ENCODE results near the gene C12orf50. TPM values are rescaled to one million over a fixed set of nuclear protein-coding genes. Genes with fewer than 3 reads are reported as not detected.
"Not testable (repeated sequence)": the region's sequence is repeated elsewhere in the genome, so short reads cannot be mapped to it uniquely, and the experiment has no call there.

Gene C12orf50
- total RNA-seq, 8 experiments from 2014 or later: 0.11 to 0.49 (median 0.22) TPM; not detected in 1

GRCh38 chr12:87967871-87968270 lies 61.3 kb downstream of the C12orf50 start:
- Histone ChIP-seq H3K4me3 (no peak overlapping the region), H3K4me1 (replicated peaks in 1 of 2) (peaks cover 6 to 13% of the 10 kb centered on the region in 2 donors), H3K27ac (peak overlapping the region in 1 of 2 donors; percentile 48)
- in situ Hi-C loops (cut with MboI; ENCODE audit: low pct_unique_long_range_greater_than_20kb in 2 of 9, low sequenced_read_pairs in 9 of 9, unreplicated experiment in 9 of 9): no loop called here
- peak in 6 of 8 experiments; percentile 46 to 87 (median 82) for ATAC-seq (replicated peaks in 6 of 8)

DNA sequence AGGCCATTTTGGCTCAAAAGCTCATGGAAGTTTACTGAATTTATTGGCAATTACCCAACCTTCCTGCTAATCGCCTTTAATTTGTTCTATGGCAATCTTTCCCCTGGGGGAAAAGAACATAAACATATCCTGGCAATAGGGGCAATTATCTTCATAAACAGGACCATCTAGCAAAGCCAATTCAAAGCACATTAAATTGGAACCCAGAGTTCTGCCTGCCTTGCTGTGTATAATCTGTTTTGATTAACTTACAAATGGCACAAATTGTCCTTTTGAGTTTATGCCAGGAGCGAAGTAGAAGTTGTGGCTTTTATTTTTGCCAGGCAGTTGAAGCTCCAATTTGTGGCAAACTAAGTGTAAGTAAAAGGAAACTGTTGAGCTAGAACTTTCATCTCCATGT lies 68.6 kb downstream of the C12orf50 start:
- no peak overlapping the region for H3K27ac ChIP-seq
- WGBS, 10 experiments: 0 to 95% (median 78%) methylated on average over 1 to 2 of the region's 2 CpGs; no CpG with 5 or more reads in 1 of the 10 experiments
- H3K4me3 ChIP-seq: no peak overlapping the region
- no peaks in the 10 kb centered on the region for H3K4me1 ChIP-seq (replicated peaks in 1 of 2)
- in situ Hi-C loops (cut with MboI; ENCODE audit: low pct_unique_long_range_greater_than_20kb in 2 of 9, low sequenced_read_pairs in 9 of 9, unreplicated experiment in 9 of 9): no loop called here
- no peak for ATAC-seq (replicated peaks in 6 of 8)

DNA sequence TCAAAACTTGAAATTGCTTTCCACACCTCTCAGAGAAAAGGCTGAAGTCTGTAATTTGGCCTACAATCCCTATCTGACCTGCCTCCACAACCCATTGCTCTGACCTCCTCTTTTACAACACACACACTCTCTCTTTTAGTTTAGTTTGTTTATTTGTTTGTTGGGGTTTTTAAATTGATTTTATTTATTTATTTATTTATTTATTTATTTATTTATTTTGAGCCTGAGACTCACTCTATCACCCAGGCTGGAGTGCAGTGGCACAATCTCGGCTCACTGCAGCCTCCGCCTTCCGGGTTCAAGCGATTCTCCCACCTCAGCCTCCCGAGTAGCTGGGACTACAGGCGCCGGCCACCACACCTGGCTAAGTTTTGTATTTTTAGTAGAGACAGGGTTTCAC lies 75.2 kb downstream of the C12orf50 start:
- in situ Hi-C loops (cut with MboI; ENCODE audit: low pct_unique_long_range_greater_than_20kb in 2 of 9, low sequenced_read_pairs in 9 of 9, unreplicated experiment in 9 of 9): loop anchor here in 1 of 9 experiments (10.0 kb wide), 1 partner anchor 89 kb away; no protein-coding TSS in a partner anchor
- not testable (repeated sequence) for ATAC-seq (replicated peaks in 6 of 8); H3K4me1 ChIP-seq (replicated peaks in 1 of 2); H3K4me3 ChIP-seq; H3K27ac ChIP-seq
- WGBS, 10 experiments: 0 to 100% (median 65%) methylated on average over 1 to 5 of the region's 7 CpGs; no CpG with 5 or more reads in 4 of the 10 experiments

GRCh38 chr12:87953256-87953860 lies 75.8 kb downstream of the C12orf50 start:
- Histone ChIP-seq H3K4me1 (replicated peaks in 1 of 2) (no peaks in the 10 kb centered on the region), H3K27ac (no peak overlapping the region), H3K4me3 (no peak overlapping the region)
- ATAC-seq (replicated peaks in 6 of 8): peak; percentile 48 to 75 (median 56)
- whole genome bisulfite sequencing, 10 experiments: 0 to 13% (median 5%) methylated on average over 1 to 3 of the region's 3 CpGs; no CpG with 5 or more reads in 1 of the 10 experiments
- in situ Hi-C loops (cut with MboI; ENCODE audit: low pct_unique_long_range_greater_than_20kb in 2 of 9, low sequenced_read_pairs in 9 of 9, unreplicated experiment in 9 of 9): loop anchor here in 1 of 9 experiments (10.0 kb wide), 1 partner anchor 89 kb away; no protein-coding TSS in a partner anchor

GRCh38 chr12:87952850-87953249 lies 76.4 kb downstream of the C12orf50 start:
- no peak overlapping the region for H3K4me3 ChIP-seq
- ATAC-seq (replicated peaks in 6 of 8): peak in 5 of 8 experiments; percentile 12 to 35 (median 19)
- no peaks in the 10 kb centered on the region for H3K4me1 ChIP-seq (replicated peaks in 1 of 2)
- in situ Hi-C loops (cut with MboI; ENCODE audit: low pct_unique_long_range_greater_than_20kb in 2 of 9, low sequenced_read_pairs in 9 of 9, unreplicated experiment in 9 of 9): loop anchor here in 1 of 9 experiments (10.0 kb wide), 1 partner anchor 88 kb away; no protein-coding TSS in a partner anchor
- 0 to 49% (median 31%) methylated on average over 2 to 5 of the region's 5 CpGs for WGBS, 10 experiments
- H3K27ac ChIP-seq: no peak overlapping the region

- ATAC-seq (replicated peaks in 6 of 8): no peak
- in situ Hi-C loops (cut with MboI; ENCODE audit: low pct_unique_long_range_greater_than_20kb in 2 of 9, low sequenced_read_pairs in 9 of 9, unreplicated experiment in 9 of 9): loop anchor here in 1 of 9 experiments (10.0 kb wide), 1 partner anchor 87 kb away; no protein-coding TSS in a partner anchor
- Histone ChIP-seq H3K4me3 (no peak overlapping the region), H3K27ac (no peak overlapping the region), H3K4me1 (replicated peaks in 1 of 2) (no peaks in the 10 kb centered on the region)
- 20 to 100% (median 73%) methylated on average over 1 to 2 of the region's 2 CpGs; no CpG with 5 or more reads in 1 of the 10 experiments for WGBS, 10 experiments
Observed at GRCh38 chr12:87952223-87952622, 77.0 kb downstream of the C12orf50 start.

- peak in 1 of 8 experiments; percentile 34 for ATAC-seq (replicated peaks in 6 of 8)
- in situ Hi-C loops (cut with MboI; ENCODE audit: low pct_unique_long_range_greater_than_20kb in 2 of 9, low sequenced_read_pairs in 9 of 9, unreplicated experiment in 9 of 9): no loop called here
Observed at GRCh38 chr12:87943762-87944161, 85.4 kb downstream of the C12orf50 start.

DNA sequence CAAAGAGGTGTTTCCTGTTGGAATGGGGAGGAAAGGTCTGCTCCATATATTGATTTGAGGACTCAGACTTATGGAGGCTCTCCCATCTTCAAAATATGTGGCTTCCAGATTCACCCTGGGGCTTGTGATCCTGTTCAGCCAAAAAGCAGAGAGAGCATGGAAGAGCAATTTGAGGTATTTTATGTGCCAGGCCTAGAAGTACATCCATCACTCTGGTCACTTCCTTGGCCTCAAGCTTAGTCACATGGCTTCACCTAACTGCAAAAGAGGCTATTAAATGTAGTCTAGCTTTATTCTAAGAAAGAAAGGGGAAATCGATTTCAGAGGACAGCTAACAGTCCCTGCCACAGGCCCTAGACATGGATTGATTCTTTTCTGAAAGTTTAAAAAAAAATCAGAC lies 86.2 kb downstream of the C12orf50 start:
- Histone ChIP-seq H3K4me1 (replicated peaks in 1 of 2) (peaks cover 3 to 4% of the 10 kb centered on the region in 2 donors), H3K4me3 (no peak overlapping the region), H3K27ac (no peak overlapping the region)
- peak in 3 of 8 experiments; percentile 20 to 67 (median 62) for ATAC-seq (replicated peaks in 6 of 8)
- in situ Hi-C loops (cut with MboI; ENCODE audit: low pct_unique_long_range_greater_than_20kb in 2 of 9, low sequenced_read_pairs in 9 of 9, unreplicated experiment in 9 of 9): no loop called here
- WGBS, 10 experiments: 0 to 80% (median 60%) methylated on average over 1 of the region's 1 CpG; no CpG with 5 or more reads in 2 of the 10 experiments

More at GRCh38 chr12:87943762-87944161, 85.4 kb downstream of the C12orf50 start:
- H3K4me1 ChIP-seq (replicated peaks in 1 of 2): peaks cover 3 to 4% of the 10 kb centered on the region in 2 donors
- H3K4me3 ChIP-seq: no peak overlapping the region
- no peak overlapping the region for H3K27ac ChIP-seq
- 0 to 100% (median 74%) methylated on average over 1 to 3 of the region's 3 CpGs; no CpG with 5 or more reads in 1 of the 10 experiments for WGBS, 10 experiments

- Histone ChIP-seq H3K4me3 (no peak overlapping the region), H3K27ac (no peak overlapping the region), H3K4me1 (replicated peaks in 1 of 2) (peaks cover 3 to 4% of the 10 kb centered on the region in 2 donors)
- in situ Hi-C loops (cut with MboI; ENCODE audit: low pct_unique_long_range_greater_than_20kb in 2 of 9, low sequenced_read_pairs in 9 of 9, unreplicated experiment in 9 of 9): no loop called here
- ATAC-seq (replicated peaks in 6 of 8): no peak
Observed at GRCh38 chr12:87939182-87939581, 90.0 kb downstream of the C12orf50 start.

- Histone ChIP-seq H3K4me3 (no peak overlapping the region), H3K27ac (no peak overlapping the region), H3K4me1 (replicated peaks in 1 of 2) (no peaks in the 10 kb centered on the region)
- ATAC-seq (replicated peaks in 6 of 8): no peak
- in situ Hi-C loops (cut with MboI; ENCODE audit: low pct_unique_long_range_greater_than_20kb in 2 of 9, low sequenced_read_pairs in 9 of 9, unreplicated experiment in 9 of 9): no loop called here
Observed at GRCh38 chr12:87935216-87935615, 94.0 kb downstream of the C12orf50 start.

GRCh38 chr12:87933991-87934390 lies 95.2 kb downstream of the C12orf50 start:
- no peak overlapping the region for H3K27ac ChIP-seq
- no peaks in the 10 kb centered on the region for H3K4me1 ChIP-seq (replicated peaks in 1 of 2)
- in situ Hi-C loops (cut with MboI; ENCODE audit: low pct_unique_long_range_greater_than_20kb in 2 of 9, low sequenced_read_pairs in 9 of 9, unreplicated experiment in 9 of 9): no loop called here
- no peak for ATAC-seq (replicated peaks in 6 of 8)
- H3K4me3 ChIP-seq: no peak overlapping the region

DNA sequence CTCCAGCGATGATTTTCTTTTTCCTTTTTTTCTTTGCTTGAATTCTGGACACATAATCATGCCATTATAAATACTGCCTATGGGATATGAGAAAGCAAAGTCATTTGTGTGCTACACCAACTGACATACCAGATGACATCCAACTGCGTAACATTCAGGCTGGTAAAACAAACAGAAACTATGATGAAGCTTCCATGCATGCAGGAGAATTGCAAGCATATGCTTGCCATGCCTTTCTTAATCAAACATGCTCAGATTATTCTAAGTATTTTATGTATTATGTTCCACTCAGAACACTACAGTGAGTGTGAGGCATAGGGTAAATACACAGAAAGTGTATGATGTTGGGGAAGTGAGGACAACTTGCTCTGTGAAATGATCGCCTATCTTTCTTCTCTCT lies 97.4 kb downstream of the C12orf50 start:
- WGBS, 10 experiments: 0 to 100% (median 82%) methylated on average over 1 to 3 of the region's 3 CpGs
- peak in 3 of 8 experiments; percentile 21 to 89 (median 71) for ATAC-seq (replicated peaks in 6 of 8)
- Histone ChIP-seq H3K4me1 (replicated peaks in 1 of 2) (no peaks in the 10 kb centered on the region), H3K4me3 (no peak overlapping the region), H3K27ac (no peak overlapping the region)
- in situ Hi-C loops (cut with MboI; ENCODE audit: low pct_unique_long_range_greater_than_20kb in 2 of 9, low sequenced_read_pairs in 9 of 9, unreplicated experiment in 9 of 9): no loop called here

DNA sequence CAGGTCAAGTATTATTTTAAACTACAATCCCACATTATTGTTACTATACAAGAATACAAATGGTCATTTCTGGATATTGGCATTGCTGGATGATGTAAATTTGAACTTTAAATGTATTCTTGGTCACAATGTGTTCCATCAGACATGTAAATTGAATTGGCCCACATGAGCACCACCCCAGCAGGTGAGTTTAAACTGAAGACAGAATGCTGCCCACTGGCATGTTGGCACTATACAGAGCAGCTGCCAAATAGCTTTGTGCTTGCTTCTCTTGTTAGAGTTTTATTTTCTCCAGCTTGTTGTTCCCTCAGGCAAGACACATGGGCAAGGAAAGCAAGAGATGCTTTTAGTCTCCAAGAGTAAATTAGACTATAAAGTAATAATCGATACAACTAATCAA lies 98.6 kb downstream of the C12orf50 start:
- Histone ChIP-seq H3K4me1 (replicated peaks in 1 of 2) (no peaks in the 10 kb centered on the region), H3K4me3 (no peak overlapping the region), H3K27ac (no peak overlapping the region)
- WGBS, 10 experiments: 0 to 100% (median 80%) methylated on average over 1 of the region's 1 CpG; no CpG with 5 or more reads in 1 of the 10 experiments
- in situ Hi-C loops (cut with MboI; ENCODE audit: low pct_unique_long_range_greater_than_20kb in 2 of 9, low sequenced_read_pairs in 9 of 9, unreplicated experiment in 9 of 9): no loop called here
- ATAC-seq (replicated peaks in 6 of 8): no peak
